CD4-positive, alpha-beta T cell treated with Interferon gamma for 1 hour (primary cell): Measurements from ENCODE around the gene MIGA2.
"Not testable (repeated sequence)": the region's sequence is repeated elsewhere in the genome, so short reads cannot be mapped to it uniquely, and the experiment has no call there.

Experiments
- DNase-seq: peaks from one replicate; pipeline ENCODE4 v3.0.0-alpha.2; 2020

The MIGA2 gene

DNA sequence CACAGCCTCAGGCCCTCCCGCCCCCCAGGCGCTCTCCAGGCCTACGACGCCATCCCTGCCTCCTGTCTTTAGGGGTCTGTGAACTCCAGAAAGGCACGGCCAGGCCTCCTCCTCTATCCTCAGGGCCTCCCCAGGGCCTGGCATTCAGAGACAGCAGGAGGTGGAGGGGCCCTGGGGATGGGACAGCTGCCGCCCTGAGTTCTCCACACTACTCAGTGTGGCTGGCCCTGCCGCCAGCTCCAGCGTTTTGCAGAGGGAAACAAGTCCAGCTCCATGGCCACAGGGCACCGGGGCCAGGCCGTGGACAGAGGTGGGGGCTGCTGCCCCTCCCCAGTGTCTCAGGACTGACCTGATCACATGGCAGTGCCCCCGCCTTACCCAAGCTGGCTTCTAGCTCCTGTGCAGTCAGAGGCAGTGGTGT, 24.7 kb upstream of the MIGA2 start:
- DNase-seq: no peak

DNA sequence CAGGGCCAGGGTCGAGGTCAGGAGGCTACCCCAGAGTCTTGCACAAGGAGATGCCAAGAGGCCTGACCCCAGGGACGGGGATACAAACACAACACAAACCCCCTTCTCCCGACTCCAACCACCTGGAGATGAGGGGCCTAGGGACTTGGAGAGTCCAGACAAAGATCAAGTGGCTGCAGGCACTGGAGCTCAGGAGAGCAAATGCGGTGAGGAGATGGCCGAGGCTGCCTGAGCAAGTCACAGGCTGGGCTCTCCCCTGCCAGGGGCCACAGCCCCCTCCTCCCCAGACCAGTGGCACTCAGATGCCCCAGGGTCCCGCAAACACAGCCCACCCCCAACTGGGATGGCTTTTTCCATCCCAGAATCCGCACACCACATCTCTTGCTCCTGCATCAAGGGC, 24.1 kb upstream of the MIGA2 start:
- no peak for DNase-seq

DNA sequence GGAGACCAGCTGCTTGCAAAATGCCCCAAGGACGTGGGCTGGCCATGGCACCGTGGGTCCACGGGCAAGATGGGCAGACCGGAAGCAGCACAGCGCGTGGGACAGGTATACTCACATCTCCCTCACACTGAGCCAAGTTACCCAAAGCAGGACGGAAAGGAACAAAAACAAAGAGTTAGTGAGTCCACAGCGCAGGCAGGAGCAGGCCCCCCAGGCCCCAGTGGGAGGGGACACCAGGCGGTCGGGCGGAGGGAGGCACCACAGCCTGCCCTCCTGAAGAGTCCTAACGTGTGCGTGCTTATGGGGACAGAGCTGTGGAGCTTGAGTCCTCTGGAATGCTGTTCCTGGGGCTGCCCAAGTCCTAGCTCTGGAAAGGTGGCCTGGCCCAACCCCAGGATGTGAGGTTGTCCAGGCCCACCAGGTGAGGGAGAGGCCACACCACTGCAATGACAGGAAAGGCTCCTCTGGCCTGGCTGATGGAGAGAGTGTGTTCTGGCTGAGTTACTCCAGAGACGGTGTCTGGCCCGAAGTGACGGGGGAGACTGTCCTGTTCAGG, 23.5 kb upstream of the MIGA2 start:
- no peak for DNase-seq

DNA sequence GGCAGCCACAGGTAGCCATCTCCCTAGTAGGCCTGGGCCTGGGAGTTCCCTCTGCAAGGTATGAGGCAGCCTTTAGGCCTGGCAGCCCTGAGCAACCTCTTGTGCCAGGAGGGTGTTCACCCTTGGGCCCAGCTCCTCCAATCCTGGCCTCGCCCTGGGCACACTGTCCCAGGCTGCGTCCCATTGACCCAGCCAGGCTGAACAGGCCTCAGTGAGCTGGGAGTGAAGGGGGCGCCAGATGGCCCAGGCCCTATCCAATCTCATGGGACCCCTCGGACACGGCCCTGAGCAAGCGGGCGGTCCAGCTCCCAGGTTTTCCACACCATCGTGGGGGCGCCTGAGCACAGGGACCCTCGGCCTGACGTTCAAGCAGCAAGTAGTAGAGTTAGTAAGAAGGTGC, 22.8 kb upstream of the MIGA2 start:
- DNase-seq: no peak

DNA sequence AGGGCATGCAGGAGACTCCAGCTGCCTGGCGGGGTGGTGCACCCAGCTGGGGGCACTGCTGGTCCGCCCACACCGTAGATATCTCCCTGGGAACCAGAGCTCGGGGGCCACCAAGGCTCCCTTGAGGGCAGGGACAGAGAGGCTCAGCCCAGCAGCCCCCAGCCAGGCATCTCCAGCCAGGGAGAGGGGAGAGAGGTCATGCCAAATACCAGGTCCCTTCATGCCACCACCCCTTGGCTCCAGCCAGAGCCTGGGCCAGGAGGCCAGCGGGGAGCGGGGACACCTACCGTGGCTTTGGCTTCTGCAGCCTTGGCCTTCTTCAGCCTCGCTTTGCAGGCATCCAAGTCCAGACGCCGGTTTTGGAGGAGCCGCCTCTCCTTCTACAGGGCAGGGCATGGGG, 22.3 kb upstream of the MIGA2 start:
- DNase-seq: no peak

DNA sequence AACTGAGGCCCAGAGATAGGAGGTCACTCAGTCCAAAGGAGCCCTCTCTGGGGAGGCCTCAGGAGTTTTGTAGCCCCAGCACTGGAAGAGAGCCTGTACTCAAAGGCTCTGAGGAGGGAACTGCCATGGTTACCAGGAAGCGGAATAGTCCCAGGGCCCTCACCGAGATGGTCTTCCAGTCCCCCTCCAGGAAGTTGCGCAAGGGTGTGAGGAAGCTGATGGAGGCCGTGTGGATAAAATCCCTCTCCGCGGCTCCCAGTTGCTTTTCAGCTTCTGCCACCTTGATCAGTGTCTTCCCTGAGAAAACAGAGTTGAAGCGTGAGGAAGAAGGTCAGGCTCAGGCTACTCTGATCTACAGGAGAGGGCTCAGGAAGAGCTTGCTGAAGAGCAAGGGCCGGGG, 21.8 kb upstream of the MIGA2 start:
- DNase-seq: no peak

DNA sequence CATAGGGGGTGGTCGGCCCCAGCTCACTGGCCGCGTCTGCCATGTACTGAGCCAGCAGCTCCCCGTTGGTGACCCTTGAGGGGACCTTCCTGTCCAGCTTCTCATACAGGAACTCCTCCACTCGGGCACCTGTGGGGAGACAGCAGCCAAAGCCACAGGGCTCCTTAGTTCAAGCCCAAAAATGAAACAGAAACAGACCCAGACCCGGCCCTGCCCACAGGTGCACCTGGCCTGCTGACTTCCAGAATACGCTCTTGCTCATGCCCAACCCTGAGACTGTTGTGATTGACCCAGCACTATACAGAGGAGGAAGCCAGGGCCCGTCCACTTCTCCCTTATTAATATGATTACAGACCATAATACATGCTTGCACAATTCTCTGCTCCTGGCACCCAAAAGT, 15.3 kb upstream of the MIGA2 start:
- DNase-seq: peak; percentile 19

DNA sequence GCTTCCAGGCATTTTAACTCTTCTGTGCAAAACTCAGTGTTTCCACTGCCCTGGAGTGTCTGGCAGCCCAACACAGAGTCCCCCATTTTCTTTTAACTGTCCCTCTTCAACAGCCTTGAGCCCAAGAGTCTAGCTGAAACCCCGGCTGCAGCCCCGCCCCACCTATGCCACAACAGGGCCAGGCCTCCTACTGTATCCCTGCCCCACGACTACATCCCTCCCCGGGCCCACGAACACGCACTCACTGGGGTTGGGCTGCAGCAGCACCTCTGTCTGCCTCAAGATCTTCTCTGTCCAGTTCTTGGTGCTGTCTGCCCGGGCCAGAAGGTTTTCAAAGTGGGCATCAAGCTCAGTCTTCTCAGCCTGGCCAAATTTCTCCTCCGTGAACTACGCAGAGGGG, 14.4 kb upstream of the MIGA2 start:
- no peak for DNase-seq

DNA sequence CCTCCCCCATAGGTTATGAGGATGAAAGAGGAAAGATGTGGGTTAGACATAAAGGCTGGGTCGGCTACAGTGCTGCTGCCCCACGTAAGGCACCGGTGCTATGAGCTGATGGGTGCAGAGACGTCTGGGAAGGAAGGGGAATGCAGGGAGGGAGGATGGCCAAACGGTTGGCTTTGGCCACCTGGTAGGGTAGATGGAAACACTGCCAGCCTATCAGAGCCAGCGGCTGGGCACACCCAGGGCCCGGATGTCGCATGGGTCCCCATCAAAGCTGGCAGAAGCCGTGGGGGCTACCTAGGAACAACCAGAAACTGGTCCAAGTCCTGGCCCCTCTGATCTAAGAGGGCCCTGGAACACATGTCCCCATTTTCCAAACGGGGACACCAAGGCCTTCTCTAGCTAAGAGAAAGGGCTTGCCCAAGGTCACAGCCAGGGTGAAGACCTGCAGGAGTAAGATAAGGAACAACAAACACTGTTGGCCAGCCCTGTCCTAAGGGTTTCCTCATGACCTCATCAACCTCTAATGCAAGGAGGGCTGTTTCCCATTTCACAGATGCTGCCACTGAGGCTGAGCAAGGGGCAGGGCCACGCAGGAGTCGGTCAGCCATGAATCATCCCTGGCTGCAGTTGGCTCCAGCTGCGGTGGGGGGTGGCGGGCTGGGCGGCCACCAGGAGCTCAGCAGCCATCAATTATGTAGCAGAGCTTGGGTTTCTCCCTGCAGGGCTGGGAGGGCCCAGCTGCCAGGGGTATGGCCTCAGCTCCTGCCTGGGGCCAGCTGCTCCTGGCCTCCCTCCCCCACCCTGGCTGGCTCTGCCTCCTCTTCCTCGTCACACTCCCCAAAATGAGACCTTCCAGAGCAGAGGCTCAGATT, 13.2 kb upstream of the MIGA2 start:
- DNase-seq: no peak

DNA sequence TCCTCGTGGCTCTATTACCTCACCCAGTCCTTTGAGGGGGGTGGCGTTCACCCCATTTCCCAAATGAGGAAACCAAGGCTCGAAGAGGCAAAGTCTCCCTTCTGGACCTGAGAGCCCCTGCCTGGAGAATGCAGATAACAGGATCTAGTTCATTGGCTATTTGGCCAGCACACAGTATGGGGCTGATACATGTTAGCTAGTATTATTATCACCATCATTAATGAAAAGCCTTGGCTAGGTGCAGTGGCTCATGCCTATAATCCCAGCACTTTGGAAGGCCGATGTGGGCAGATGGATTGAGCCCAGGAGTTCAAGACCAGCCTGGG, 12.6 kb upstream of the MIGA2 start:
- DNase-seq: no peak

DNA sequence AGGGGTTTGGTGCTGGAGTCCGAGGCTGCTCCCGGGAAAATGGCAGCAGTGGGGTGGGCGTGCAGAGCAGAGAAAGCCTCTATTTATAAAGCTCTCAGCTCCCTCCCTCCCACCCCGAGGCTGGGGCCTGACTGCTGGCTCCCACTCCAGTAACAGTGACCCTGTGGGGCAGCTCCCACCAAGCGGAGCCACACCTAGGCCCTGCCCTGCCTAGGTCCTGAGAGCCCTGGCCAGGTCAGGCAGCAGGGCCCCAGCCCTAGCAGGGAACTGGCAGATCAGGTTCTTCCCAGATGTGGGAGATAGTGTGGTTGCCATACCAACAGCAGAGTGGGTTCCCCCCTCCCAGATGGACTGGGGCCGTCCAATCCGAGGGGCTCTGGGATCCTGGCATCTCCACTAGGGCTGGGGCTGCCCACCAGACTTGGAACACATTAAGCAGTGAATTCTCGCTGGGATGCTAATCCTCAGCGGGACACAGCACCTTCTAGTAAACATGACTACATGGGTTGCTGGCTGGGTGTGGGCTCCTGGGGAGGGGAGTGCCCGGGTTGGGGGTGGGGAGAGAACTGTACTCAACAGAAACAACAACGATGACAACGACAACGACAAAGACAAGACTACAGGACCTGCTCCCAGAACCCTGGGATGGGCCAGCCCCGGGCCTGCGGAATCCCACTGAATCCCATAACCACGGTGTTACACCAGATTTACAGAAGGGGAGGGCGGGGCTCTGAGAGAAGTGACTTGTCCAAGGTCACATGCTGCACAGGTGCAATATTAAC, 9.8 kb upstream of the MIGA2 start:
- no peak for DNase-seq

DNA sequence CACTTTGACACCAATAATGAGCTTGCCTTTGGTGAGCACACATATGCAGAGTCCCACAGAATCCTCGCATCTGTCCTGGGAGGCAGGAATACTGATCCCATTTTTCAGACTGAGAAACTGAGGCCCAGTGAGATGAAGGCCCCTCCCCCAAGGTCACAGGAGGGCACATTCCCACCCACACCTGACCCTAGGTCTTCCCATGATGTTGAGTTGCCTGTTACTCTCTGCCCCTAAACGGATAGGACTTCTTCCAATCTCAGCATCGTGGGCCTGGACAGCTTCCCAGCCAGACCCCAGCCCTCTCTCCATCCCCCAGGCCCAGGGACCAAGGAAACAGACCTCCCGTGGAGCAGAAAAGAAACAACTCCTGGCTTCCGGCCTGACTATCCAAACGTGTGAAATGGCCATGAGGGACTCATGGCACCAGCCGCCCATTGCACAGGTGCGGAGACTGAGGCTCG, 9.2 kb upstream of the MIGA2 start:
- DNase-seq: no peak

DNA sequence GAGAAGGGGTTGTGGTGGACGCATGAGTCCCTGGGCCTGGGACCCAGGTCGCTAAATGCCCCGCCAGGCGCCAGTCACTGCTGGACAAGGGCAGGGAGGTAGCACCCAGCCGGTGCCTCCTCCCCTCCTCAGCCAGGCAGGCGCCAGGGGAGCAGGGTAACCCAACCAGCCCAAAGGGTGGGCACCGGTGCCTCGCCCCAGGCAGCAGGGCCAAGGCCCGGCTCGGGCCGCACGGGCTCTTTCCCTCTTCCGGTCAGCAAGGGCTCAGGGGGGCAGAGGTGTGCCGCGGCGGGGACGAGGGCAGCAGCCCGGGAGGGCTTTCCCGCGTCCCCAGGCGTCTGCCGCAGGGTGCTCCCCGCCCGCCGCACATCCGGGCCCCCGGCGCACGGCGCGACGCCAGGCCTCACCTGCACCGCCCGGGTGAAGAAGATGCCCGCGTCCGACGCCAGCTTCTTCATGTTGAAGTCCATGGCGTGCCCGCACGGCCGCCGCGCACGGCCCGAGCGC, 8.7 kb upstream of the MIGA2 start:
- DNase-seq: peak; percentile 71

DNA sequence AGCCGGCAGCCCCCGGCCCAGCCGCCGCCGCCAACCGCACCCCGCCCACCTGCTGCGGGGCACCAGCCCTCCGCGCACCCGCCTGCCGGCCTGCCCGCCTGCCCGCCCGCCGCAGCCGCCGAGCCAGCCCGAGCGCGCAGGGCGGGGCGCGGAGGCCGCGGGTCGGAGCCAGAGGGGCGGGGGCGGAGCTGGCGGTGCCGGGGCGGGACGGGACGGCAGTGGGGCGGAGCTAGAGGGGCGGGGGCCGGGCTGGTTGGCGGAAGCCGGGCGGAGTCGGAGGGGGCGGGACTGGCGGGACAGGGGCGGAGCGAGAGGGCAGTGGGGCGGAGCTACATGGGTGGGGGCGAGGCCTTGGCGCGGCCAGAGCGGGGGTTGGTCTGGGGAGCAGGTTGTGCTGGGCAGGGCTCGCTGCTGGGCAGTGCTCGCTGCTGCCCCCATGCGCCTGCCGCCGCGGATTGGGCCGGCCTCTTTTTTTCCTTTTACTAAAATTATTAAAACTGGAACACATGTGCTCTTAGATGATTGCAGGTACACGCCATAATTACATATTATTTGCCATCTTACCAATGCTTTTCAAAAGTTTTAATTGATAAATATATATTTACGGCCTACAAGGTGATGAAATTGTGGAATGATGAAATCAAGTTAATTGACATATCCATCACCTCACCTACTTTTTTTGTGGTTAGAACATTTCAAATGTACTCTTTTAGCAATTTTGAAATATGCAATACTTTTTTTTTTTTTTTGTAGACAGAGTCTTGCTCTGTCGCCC, 8.0 kb upstream of the MIGA2 start, which contains the start of gene SH3GLB2:
TSS of gene SH3GLB2 (minus strand) at position 140 of the 775 bp plus-strand sequence. CDS start 177 bp downstream, outside the sequence.
- peak; percentile 90 for DNase-seq

DNA sequence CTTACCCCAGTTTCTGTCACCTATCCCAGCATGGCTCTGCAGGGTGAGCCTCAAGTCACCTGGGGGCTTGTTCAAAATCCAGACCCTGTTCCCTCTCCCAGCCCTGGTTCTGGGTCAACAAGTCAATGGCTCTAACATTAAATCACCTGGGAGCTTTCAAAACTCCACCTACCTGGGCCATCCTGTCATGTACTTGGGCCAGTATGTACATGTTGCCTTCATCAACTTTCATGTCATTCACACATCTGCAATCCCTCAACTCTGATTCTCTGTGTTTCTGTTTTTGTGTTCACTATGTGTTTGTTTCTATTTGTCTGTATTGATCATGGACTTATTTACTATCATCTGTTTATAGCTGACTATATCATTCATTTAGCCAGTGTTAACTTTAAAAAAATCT, 6.2 kb upstream of the MIGA2 start:
- no peak for DNase-seq

DNA sequence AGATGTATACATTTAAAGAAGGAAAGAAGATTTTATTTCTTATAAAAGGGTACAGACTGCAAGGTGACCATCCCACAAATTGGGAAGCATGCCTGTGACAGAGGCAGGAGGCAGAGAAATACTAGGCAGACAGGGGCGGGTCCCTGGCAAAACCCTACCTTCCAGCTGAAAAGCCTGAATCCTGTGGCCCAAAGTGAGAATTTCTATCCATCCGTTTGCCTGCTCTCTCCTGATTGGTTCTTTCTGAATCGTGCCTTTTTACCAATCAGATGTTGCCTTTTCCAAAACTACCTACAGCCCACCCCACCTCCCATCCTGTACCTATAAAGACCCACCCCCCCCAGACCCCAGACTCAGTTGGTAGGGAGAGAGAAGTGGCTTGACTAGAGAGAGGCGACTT, 4.9 kb upstream of the MIGA2 start:
- DNase-seq: no peak

DNA sequence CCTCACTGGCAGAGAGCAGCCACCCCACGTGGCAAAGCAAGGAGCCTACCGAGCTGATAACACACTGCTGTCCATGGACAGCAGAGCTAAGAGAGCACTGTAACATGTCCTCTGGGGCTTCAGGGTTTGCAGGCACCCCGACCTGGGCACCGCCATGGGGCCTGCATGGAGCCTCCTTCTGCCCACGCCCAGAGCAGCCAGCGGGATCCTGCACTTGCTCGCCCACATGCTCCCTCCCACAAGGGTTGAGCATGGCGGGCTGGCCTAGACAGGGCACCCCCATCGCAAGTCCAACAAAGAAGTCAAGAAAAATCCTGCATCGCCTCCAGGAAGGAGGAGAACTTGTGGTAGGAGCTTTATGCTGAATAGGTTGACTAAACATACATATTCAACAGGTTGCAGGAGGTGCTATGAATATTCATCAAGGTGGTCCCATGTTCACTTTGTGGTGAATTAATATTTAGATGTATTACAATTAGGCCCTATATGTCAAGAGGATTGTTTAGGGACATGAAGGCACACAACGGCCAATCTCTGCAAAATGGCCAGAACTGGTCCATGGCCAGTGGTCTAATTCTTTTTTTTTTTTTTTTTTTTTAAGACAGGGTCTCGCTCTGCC, 3.8 kb upstream of the MIGA2 start:
- no peak for DNase-seq

DNA sequence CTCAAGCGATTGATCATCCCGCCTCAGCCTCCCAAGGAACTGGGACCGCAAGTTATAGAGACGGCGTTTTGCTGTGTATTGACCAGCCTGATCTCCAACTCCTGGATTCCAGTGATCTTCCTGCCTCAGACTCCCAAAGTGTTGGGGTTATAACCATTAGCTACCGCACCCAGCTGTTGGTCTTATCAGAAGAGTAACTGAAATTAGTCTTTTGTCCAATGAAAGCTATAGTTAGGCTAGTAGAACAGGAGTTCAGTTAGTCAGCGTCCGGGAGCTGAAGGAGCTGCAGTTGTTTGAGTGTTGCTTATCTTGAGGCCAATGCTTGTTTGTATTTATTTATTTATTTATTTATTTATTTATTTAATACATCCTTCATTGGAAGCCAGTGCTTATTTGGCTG, 3.2 kb upstream of the MIGA2 start:
- no peak for DNase-seq

DNA sequence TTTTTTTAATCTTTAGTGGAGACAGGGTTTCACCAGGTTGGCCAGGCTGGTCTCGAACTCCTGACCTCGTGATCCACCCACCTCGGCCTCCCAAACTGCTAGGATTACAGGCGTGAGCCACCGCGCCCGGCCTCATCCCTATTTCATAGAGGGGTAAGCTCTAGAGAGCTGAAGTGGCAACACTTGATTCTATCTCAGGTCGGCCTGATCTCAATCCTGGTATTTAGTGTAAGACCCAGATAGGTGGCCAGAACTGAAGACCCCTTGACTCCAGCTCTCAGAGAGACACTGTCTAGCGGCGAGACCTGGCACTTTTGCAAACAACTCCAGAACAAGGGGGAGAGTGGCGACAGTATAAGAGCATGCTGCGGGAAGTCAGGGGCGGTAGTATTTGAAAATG, 588 bp upstream of the MIGA2 start:
- DNase-seq: not testable (repeated sequence)

DNA sequence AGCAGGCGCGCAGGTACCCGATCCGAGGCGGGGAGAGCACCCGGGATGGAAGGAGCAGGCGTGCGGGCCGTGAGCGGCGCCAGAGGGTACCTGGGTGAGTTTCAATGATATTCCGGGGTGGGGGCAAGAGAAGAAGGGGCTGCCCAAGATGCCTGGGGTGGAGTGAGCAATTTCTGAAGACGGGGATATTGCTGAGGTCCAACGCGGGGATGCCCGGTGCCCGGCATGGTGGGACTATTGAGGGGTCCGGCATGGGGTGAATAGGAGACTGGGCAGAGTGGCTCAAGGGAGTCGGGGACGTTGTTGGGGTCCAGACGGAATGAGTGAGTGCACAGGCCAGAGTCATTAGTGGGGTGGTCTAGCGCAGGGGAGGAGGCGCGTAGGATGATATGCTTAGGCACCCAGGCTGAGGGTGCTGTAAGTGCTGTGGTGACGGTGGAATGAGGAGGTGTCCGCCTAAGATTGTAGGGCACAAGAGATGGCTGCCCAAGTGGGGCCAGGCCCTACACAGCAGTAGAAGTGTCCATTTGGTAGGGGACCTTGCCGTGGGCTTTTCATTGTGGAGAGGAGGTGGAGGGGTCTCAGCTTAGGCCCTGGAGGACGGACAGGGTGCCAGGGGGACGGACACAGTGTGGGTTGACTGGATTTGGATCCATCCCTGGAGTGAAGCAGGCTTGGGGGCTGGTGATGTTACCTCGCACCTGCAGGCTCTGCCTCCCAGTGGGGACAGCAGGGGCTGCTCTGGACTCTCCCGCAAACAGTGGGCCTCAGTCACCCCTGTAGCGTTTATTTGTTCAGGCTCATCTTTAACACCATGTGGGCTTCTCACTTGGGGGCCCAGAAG, 719 bp downstream of the MIGA2 start:
- DNase-seq: no peak

DNA sequence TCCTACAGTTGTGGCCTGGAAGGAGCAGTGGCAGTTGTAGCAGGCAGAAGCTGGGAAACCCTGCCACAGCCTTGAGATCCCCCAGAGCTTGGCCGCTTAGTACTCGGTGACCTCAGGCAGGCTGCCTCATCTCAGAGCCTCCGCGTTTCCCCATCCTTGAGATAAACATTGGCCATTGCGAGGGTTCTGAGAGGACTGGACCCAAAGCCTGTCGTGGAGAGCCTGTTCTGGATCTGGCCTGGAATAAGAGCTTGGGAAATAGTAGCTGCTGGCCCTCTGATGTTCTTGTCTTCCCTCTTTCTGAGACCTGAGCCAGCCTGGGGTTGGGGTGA, 1.3 kb downstream of the MIGA2 start:
- DNase-seq: no peak
